K562 (cell line): ENCODE results near the gene EMC10. TPM values are rescaled to one million over a fixed set of nuclear protein-coding genes. Genes with fewer than 3 reads are reported as not detected.

ENCODE experiments used
- ATAC-seq: fragments of 200-7000 bp; cut with Tn5 transposase; 3 replicates; pipeline ENCODE4 v1.9.1; 2020; ENCODE audit warnings: moderate library complexity
- BruUV-seq: library from RNA; stranded (reverse); fragments of 400-500 nt; replicated peaks from 2 replicates; lab custom pipeline; 2021; lab: Mats Ljungman, UMichigan
- CTCF ChIA-PET: fragments of 300-600 bp; formaldehyde crosslinking; extraction: SDS; loops from one replicate; lab custom pipeline; 2021; ENCODE audit warnings: low intra/inter-chr PET ratio; lab: Yijun Ruan, JAX
- POLR2A ChIA-PET: fragments of 300-600, 350-650 bp; sonication (Branson Sonifier 250); formaldehyde crosslinking; extraction: SDS; loops from one replicate; lab custom pipeline; 2021; ENCODE audit warnings: antibody characterized with exemption, inconsistent platforms; lab: Yijun Ruan, JAX
- DNase-seq, 4 experiments: peaks; one replicate each; pipeline versions ENCODE4 v3.0.0 to v3.0.0-alpha.2; 2011 to 2018; ENCODE audit warnings: low spot score in 3 of 4, mixed read lengths in 3 of 4; ENCODE audit errors: extremely low read depth in 1 of 4
- FAIRE-seq: peaks from 2 replicates; lab custom pipeline; 2011; peaks lifted over from hg19 to GRCh38; lab: Jason Lieb, UNC
- H2AFZ ChIP-seq: 2 replicates; pipeline ENCODE4 v1.6.0; 2011; ENCODE audit warnings: low read depth, low read length, control low read depth, inconsistent platforms
- H3K27ac ChIP-seq: fragments of 200-600 bp; 3 replicates; pipeline ENCODE4 v1.8.0; 2011; ENCODE audit warnings: low read depth, mild to moderate bottlenecking, control low read depth, inconsistent platforms, low read length, moderate library complexity, mixed read lengths; ENCODE audit errors: extremely low read depth
- H3K27me3 ChIP-seq, 2 experiments: fragments of 300-600 bp in 1 of 2; 2 replicates in 1 of 2; 3 replicates in 1 of 2; pipeline versions ENCODE4 v1.6.0 to v1.8.0; 2011; ENCODE audit warnings: inconsistent platforms in 2 of 2, low read length in 2 of 2, mild to moderate bottlenecking in 1 of 2, mixed read lengths in 1 of 2, moderate library complexity in 1 of 2; ENCODE audit not compliant: control insufficient read depth in 2 of 2, insufficient read depth in 2 of 2
- H3K36me3 ChIP-seq: fragments of 300-600 bp; 3 replicates; pipeline ENCODE4 v1.8.0; 2011; ENCODE audit warnings: mild to moderate bottlenecking, low read length, inconsistent platforms; ENCODE audit not compliant: control insufficient read depth, insufficient read depth
- H3K4me1 ChIP-seq, 2 experiments: fragments of 200-600 bp in 1 of 2; replicated peaks in 1 of 2; 2 replicates in 1 of 2; 3 replicates in 1 of 2; pipeline versions ENCODE4 v1.5.1 to v1.8.0; 2011; ENCODE audit warnings: inconsistent platforms in 2 of 2, low read length in 2 of 2, mild to moderate bottlenecking in 1 of 2, mixed read lengths in 1 of 2, moderate library complexity in 1 of 2; ENCODE audit not compliant: control insufficient read depth in 2 of 2, insufficient read depth in 2 of 2
- H3K4me2 ChIP-seq: 2 replicates; pipeline ENCODE4 v1.6.1; 2011; ENCODE audit warnings: low read length, control low read depth, inconsistent platforms, mixed read lengths; ENCODE audit not compliant: insufficient read depth
- H3K4me3 ChIP-seq: fragments of 200-600 bp; sonication (generic), shearing (Covaris generic); 2 replicates; pipeline ENCODE4 v1.5.1; 2016; ENCODE audit warnings: control low read depth, inconsistent platforms
- H3K79me2 ChIP-seq: fragments of 200-600 bp; 3 replicates; pipeline ENCODE4 v1.8.0; 2011; ENCODE audit warnings: low read length, inconsistent platforms; ENCODE audit not compliant: control insufficient read depth, insufficient read depth
- H3K9ac ChIP-seq, 2 experiments: 2 replicates each; pipeline versions ENCODE4 v1.6.0 to v1.6.1; 2011; ENCODE audit warnings: low read depth in 2 of 2, low read length in 2 of 2, control low read depth in 1 of 2, inconsistent platforms in 1 of 2, mild to moderate bottlenecking in 1 of 2, mixed read lengths in 1 of 2; ENCODE audit not compliant: insufficient read depth in 1 of 2
- H3K9me1 ChIP-seq: one replicate; pipeline ENCODE4 v1.6.0; 2011; ENCODE audit warnings: inconsistent platforms, mild to moderate bottlenecking, low read length, moderate library complexity; ENCODE audit not compliant: control insufficient read depth, insufficient read depth
- H3K9me3 ChIP-seq: replicated peaks from 2 replicates; pipeline ENCODE4 v1.5.1; 2011; ENCODE audit warnings: low read depth, low read length, inconsistent platforms; ENCODE audit not compliant: control insufficient read depth, insufficient read depth
- H4K20me1 ChIP-seq: replicated peaks from 2 replicates; pipeline ENCODE4 v1.6.1; 2011; ENCODE audit warnings: low read length, inconsistent platforms, mixed read lengths; ENCODE audit not compliant: control insufficient read depth, insufficient read depth
- CBX2 ChIP-seq: fragments of 200-600 bp; sonication (generic); IDR thresholded peaks from one replicate; pipeline ENCODE4 v1.6.1; 2012; ENCODE audit warnings: mild to moderate bottlenecking, low read length, inconsistent platforms; ENCODE audit not compliant: insufficient read depth, poor library complexity, severe bottlenecking
- ELF1 ChIP-seq: fragments of 200-800 bp; sonication (Bioruptor generic); IDR thresholded peaks from 2 replicates; pipeline ENCODE4 v1.6.1; 2016; ENCODE audit warnings: missing genetic modification characterization, missing compliant biosample characterization
- HNRNPK ChIP-seq: fragments of 200-400 bp; formaldehyde crosslinking; IDR thresholded peaks from one replicate; pipeline ENCODE4 v1.6.1; 2018; ENCODE audit warnings: mild to moderate bottlenecking, low read depth, low read length; ENCODE audit not compliant: poor library complexity, severe bottlenecking
- PML ChIP-seq: IDR thresholded peaks from 2 replicates; pipeline ENCODE4 v1.6.1; 2012; ENCODE audit warnings: low read length, inconsistent platforms
- ZBTB1 ChIP-seq: sonication (generic); formaldehyde crosslinking; IDR thresholded peaks from 2 replicates; pipeline ENCODE4 v1.8.1; 2023; ENCODE audit warnings: missing genetic modification reagents, low read depth, mild to moderate bottlenecking, borderline replicate concordance
- ZNF124 ChIP-seq: sonication (generic); formaldehyde crosslinking; IDR thresholded peaks from 2 replicates; pipeline ENCODE4 v1.8.1; 2022; ENCODE audit warnings: missing genetic modification reagents
- ZNF197 ChIP-seq: fragments of 200-800 bp; sonication (Bioruptor generic); IDR thresholded peaks from 2 replicates; pipeline ENCODE4 v1.6.1; 2016; ENCODE audit warnings: low read depth, missing genetic modification characterization, missing compliant biosample characterization
- WGBS: fragments of 100-300 bp; shearing (Covaris generic); methylation state at CpG from one replicate; pipeline ENCODE4 v1.1.6; 2016; ENCODE audit warnings: low coverage, mixed read lengths; ENCODE audit not compliant: insufficient coverage; ENCODE audit errors: missing lambda C conversion rate; 5-methylcytosine and 5-hydroxymethylcytosine counted together
- in situ Hi-C: fragments of 300-500 bp; cut with MboI; formaldehyde crosslinking; loops from 4 replicates; pipeline ENCODE4 v1.15.0; 2018; ENCODE audit warnings: inconsistent platforms, mixed read lengths
- intact Hi-C: fragments of 100-400 bp; cut with micrococcal nuclease; formaldehyde crosslinking; loops from 2 replicates; pipeline ENCODE4 v1.14.2; 2022
- polyA plus RNA-seq, 8 experiments: library from polyadenylated mRNA; depleted of rRNA in 4 of 8; stranded (reverse) in 5 of 8; unstranded in 3 of 8; fragments of >200 nt; fragmentation: Nextera tagmentation in 2 of 8; fragmentation: Illumina TruSeq in 1 of 8; extraction: Ambion mirVana in 2 of 8; extraction: Trizol in 1 of 8; gene quantifications; 2 replicates each; pipeline versions ENCODE4 v1.2.1 to v1.2.3, GENCODE V29; 2011 to 2014; ENCODE audit warnings: inconsistent platforms in 1 of 8, missing spikeins in 1 of 8
- total RNA-seq, 7 experiments: library from RNA; depleted of rRNA in 6 of 7; stranded (reverse); fragments of >200 nt in 6 of 7; fragmentation: Illumina TruSeq in 2 of 7; extraction: Trizol in 2 of 7; gene quantifications; 2 replicates each; pipeline versions ENCODE4 v1.2.1 to v1.2.3, GENCODE V29; 2011 to 2021; ENCODE audit warnings: low replicate concordance in 1 of 7
- TF ChIP-seq, protein P1 (sequence below): fragments of 250-450 bp; sonication (Bioruptor Pico); IDR thresholded peaks from 2 replicates; pipeline ENCODE4 v1.5.0; 2020; ENCODE audit warnings: mild to moderate bottlenecking, borderline replicate concordance
- TF ChIP-seq, protein P2 (sequence below): fragments of 250-450 bp; sonication (Bioruptor Pico); IDR thresholded peaks from 2 replicates; pipeline ENCODE4 v1.8.0; 2021; ENCODE audit warnings: borderline replicate concordance, mild to moderate bottlenecking, moderate library complexity; ENCODE audit not compliant: poor library complexity, severe bottlenecking

EMC10 gene
- total and polyA plus RNA-seq, 9 of the 15 experiments (the other 6 are each of a cell fraction or from before 2014, with no cell fraction given) = 1.4 to 46.0 (median 13.1) TPM

DNA sequence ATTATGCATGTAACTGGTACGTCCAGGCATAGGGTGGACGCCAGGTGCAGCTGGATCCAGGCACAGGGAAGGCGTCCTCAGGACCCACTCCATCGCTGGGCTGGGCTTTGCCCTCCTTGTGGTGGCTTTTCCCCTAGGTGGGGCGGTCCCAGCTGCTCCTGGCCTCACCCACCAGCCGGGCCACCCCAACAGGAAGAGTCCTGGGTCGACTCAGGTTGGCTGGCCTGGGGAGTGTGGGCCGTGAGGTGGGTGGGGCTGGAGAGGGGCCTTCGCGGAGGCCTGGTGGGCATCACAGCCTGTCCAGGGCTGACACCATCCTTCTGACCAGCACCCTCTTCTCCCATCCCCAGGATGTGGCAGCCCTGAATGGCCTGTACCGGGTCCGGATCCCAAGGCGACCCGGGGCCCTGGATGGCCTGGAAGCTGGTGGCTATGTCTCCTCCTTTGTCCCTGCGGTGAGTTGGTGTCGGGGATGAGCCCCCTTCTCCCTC lies 3.5 kb downstream of the EMC10 start:
- no peaks in the 10 kb centered on the region; a peak in 1 of 5 replicates for H3K27me3 ChIP-seq
- no peak overlapping the region for H2AFZ ChIP-seq
- H3K9me3 ChIP-seq = no peaks in the 10 kb centered on the region
- no TSS peak for BruUV-seq
- POLR2A ChIA-PET = interaction anchor here (0.6 kb wide), 1 partner anchor 11 kb away, joined by 3 read pairs; no protein-coding TSS in a partner anchor
- WGBS = 53% methylated on average over 11 of the region's 16 CpGs
- DNase-seq = no peak
- H3K4me3 ChIP-seq = no peak overlapping the region
- no peak overlapping the region for H3K27ac ChIP-seq
- CTCF ChIA-PET = interaction anchor here (0.6 to 1.5 kb wide), 6 partner anchors 16 to 314 kb away, joined by 3 to 9 read pairs (median 4); no protein-coding TSS in a partner anchor
- H3K9ac ChIP-seq = no peak overlapping the region
- no peak for ATAC-seq
- intact Hi-C loops (no loop called here), in situ Hi-C loops (no loop called here)
- FAIRE-seq = no peak
- TF ChIP-seq ZBTB1 (CRISPR knock-in tag) (no peak), ZNF197 (no peak), PML (no peak), ELF1 (tag) (no peak), ZNF124 (CRISPR knock-in tag) (0 out of 2 replicates have a peak, but pooled peaks have one; percentile 14), HNRNPK (no peak), CBX2 (no peak)
- TF ChIP-seq, protein P1, sequence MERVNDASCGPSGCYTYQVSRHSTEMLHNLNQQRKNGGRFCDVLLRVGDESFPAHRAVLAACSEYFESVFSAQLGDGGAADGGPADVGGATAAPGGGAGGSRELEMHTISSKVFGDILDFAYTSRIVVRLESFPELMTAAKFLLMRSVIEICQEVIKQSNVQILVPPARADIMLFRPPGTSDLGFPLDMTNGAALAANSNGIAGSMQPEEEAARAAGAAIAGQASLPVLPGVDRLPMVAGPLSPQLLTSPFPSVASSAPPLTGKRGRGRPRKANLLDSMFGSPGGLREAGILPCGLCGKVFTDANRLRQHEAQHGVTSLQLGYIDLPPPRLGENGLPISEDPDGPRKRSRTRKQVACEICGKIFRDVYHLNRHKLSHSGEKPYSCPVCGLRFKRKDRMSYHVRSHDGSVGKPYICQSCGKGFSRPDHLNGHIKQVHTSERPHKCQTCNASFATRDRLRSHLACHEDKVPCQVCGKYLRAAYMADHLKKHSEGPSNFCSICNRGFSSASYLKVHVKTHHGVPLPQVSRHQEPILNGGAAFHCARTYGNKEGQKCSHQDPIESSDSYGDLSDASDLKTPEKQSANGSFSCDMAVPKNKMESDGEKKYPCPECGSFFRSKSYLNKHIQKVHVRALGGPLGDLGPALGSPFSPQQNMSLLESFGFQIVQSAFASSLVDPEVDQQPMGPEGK (CRISPR knock-in tag) = no peak
- TF ChIP-seq, protein P2, sequence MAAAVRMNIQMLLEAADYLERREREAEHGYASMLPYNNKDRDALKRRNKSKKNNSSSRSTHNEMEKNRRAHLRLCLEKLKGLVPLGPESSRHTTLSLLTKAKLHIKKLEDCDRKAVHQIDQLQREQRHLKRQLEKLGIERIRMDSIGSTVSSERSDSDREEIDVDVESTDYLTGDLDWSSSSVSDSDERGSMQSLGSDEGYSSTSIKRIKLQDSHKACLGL = no peak
- H3K36me3 ChIP-seq = peaks cover 53% of the 10 kb centered on the region; the same call in 2 of the 3 replicates
- peaks cover 7% of the 10 kb centered on the region; the same call in 1 of the 2 replicates for H4K20me1 ChIP-seq
- no peak overlapping the region for H3K4me2 ChIP-seq
- peaks cover 5 to 56% of the 10 kb centered on the region in 2 experiments; a peak in 4 of 5 replicates for H3K4me1 ChIP-seq
- H3K9me1 ChIP-seq = no peaks in the 10 kb centered on the region
- peaks cover 25% of the 10 kb centered on the region for H3K79me2 ChIP-seq
